Prostate gland (tissue), 2 donors: ENCODE results near the gene MBP. TPM values are rescaled to one million over a fixed set of nuclear protein-coding genes. Genes with fewer than 3 reads are reported as not detected.

Experiments used
- DNase-seq: peaks from one replicate; pipeline ENCODE4 v3.0.0-alpha.2; 2019; ENCODE audit warnings: low spot score
- H3K27ac ChIP-seq, 2 donors: fragments of 200-600 bp; sonication (generic); 2 replicates each; pipeline ENCODE4 v1.5.1; 2017 to 2019
- H3K27me3 ChIP-seq: fragments of 200-600 bp; sonication (generic); replicated peaks from 2 replicates; pipeline ENCODE4 v1.5.1; 2019; ENCODE audit not compliant: insufficient read depth
- H3K36me3 ChIP-seq, 2 donors: fragments of 200-600 bp; sonication (generic); 1 replicate in 1 of 2; 2 replicates in 1 of 2; pipeline versions ENCODE4 v1.5.1 to v1.8.1; 2017 to 2019
- H3K4me1 ChIP-seq: fragments of 200-600 bp; sonication (generic); replicated peaks from 2 replicates; pipeline ENCODE4 v1.5.1; 2019
- H3K4me3 ChIP-seq, 2 donors: fragments of 200-600 bp; sonication (generic); 2 replicates each; pipeline ENCODE4 v1.5.1; 2017 to 2019
- H3K9me3 ChIP-seq: fragments of 200-600 bp; sonication (generic); 2 replicates; pipeline ENCODE4 v1.5.1; 2017
- CTCF ChIP-seq, 4 experiments: fragments of 200-600 bp in 2 of 4; fragments of 450-650 bp in 2 of 4; sonication (generic) in 2 of 4; IDR thresholded peaks; 1 replicate in 3 of 4; 2 replicates in 1 of 4; pipeline ENCODE4 v1.5.1; 2016 to 2019; ENCODE audit warnings: antibody characterized with exemption in 4 of 4, mild to moderate bottlenecking in 2 of 4, moderate library complexity in 2 of 4
- POLR2A ChIP-seq: fragments of 450-650 bp; IDR thresholded peaks from one replicate; pipeline ENCODE4 v1.6.1; 2016; ENCODE audit warnings: antibody characterized with exemption, mild to moderate bottlenecking
- POLR2AphosphoS5 ChIP-seq: sonication (generic); formaldehyde crosslinking; IDR thresholded peaks from one replicate; pipeline ENCODE4 v1.6.1; 2017; ENCODE audit warnings: antibody characterized with exemption
- WGBS: methylation state at CpG from one replicate; pipeline ENCODE4 v1.1.5; 2018; 5-methylcytosine and 5-hydroxymethylcytosine counted together
- intact Hi-C: fragments of 100-400 bp; cut with DNase I; formaldehyde crosslinking; loops from one replicate; pipeline ENCODE4 v1.14.2; 2022
- total RNA-seq, 2 donors: library from RNA; depleted of rRNA; stranded (reverse); fragments of >200 nt; gene quantifications; one replicate each; pipeline ENCODE4 v1.1.0, GENCODE V29; 2016

The MBP gene
- total RNA-seq, 2 donors from 2014 or later: 19.8 to 43.5 TPM

- H3K36me3 ChIP-seq: no peaks in the 10 kb centered on the region
- H3K4me1 ChIP-seq: no peaks in the 10 kb centered on the region
- WGBS: 81% methylated on average over 14 of the region's 14 CpGs
- no peaks in the 10 kb centered on the region for H3K27me3 ChIP-seq
- TF ChIP-seq POLR2AphosphoS5 (no peak), POLR2A (no peak), CTCF (IDR thresholded peaks at IDR 0.05) (no peak)
- DNase-seq: no peak
- H3K27ac ChIP-seq: no peak overlapping the region
- intact Hi-C loops: no loop called here
- H3K4me3 ChIP-seq: no peak overlapping the region
- no peaks in the 10 kb centered on the region for H3K9me3 ChIP-seq
These were observed 156.9 kb downstream of the MBP start for GRCh38 chr18:76975577-76976110.

GRCh38 chr18:76974386-76974785, 158.2 kb downstream of the MBP start:
- 83% methylated on average over 5 of the region's 5 CpGs for WGBS
- TF ChIP-seq CTCF (IDR thresholded peaks at IDR 0.05) (no peak), POLR2A (no peak), POLR2AphosphoS5 (no peak)
- Histone ChIP-seq H3K27me3 (no peaks in the 10 kb centered on the region), H3K27ac (no peak overlapping the region), H3K9me3 (no peaks in the 10 kb centered on the region), H3K4me3 (no peak overlapping the region), H3K4me1 (no peaks in the 10 kb centered on the region), H3K36me3 (no peaks in the 10 kb centered on the region)
- intact Hi-C loops: no loop called here
- DNase-seq: no peak

- no peaks in the 10 kb centered on the region for H3K9me3 ChIP-seq
These were observed 158.9 kb downstream of the MBP start for GRCh38 chr18:76973520-76974266.

GRCh38 chr18:76972846-76973519, 159.6 kb downstream of the MBP start:
- Histone ChIP-seq H3K4me1 (no peaks in the 10 kb centered on the region), H3K27me3 (no peaks in the 10 kb centered on the region), H3K4me3 (no peak overlapping the region), H3K9me3 (no peaks in the 10 kb centered on the region), H3K27ac (no peak overlapping the region), H3K36me3 (no peaks in the 10 kb centered on the region)
- intact Hi-C loops: no loop called here
- 38% methylated on average over 13 of the region's 13 CpGs for WGBS
- TF ChIP-seq POLR2AphosphoS5 (no peak), POLR2A (no peak), CTCF (IDR thresholded peaks at IDR 0.05) (no peak)
- DNase-seq: no peak

More at GRCh38 chr18:76973520-76974266, 158.9 kb downstream of the MBP start:
- Histone ChIP-seq H3K27ac (no peak overlapping the region), H3K4me1 (no peaks in the 10 kb centered on the region), H3K4me3 (no peak overlapping the region), H3K27me3 (no peaks in the 10 kb centered on the region), H3K36me3 (no peaks in the 10 kb centered on the region)
- intact Hi-C loops: no loop called here
- DNase-seq: no peak
- TF ChIP-seq CTCF (IDR thresholded peaks at IDR 0.05) (no peak), POLR2AphosphoS5 (no peak), POLR2A (no peak)
- 73% methylated on average over 20 of the region's 20 CpGs for WGBS

- WGBS: 59% methylated on average over 6 of the region's 6 CpGs
- intact Hi-C loops: no loop called here
- no peak for DNase-seq
- no peaks in the 10 kb centered on the region for H3K9me3 ChIP-seq
- H3K27ac ChIP-seq: no peak overlapping the region
- H3K4me3 ChIP-seq: no peak overlapping the region
- H3K36me3 ChIP-seq: no peaks in the 10 kb centered on the region
- no peaks in the 10 kb centered on the region for H3K27me3 ChIP-seq
- H3K4me1 ChIP-seq: no peaks in the 10 kb centered on the region
- TF ChIP-seq POLR2A (no peak), POLR2AphosphoS5 (no peak)
These were observed 160.3 kb downstream of the MBP start for GRCh38 chr18:76972241-76972640.
